Neural cell (in vitro differentiated cells): ENCODE measurements around the gene KIF3B.

Experiments
- CTCF ChIP-seq: fragments of 450-650 bp; IDR thresholded peaks from 2 replicates; pipeline ENCODE4 v1.5.1; 2014; ENCODE audit warnings: antibody characterized with exemption, mild to moderate bottlenecking, moderate library complexity; ENCODE audit not compliant: poor library complexity, severe bottlenecking
- EP300 ChIP-seq: fragments of 450-650 bp; conservative IDR thresholded peaks from 2 replicates; pipeline ENCODE4 v1.6.1; 2014; ENCODE audit warnings: antibody characterized with exemption, mild to moderate bottlenecking, moderate library complexity; ENCODE audit not compliant: poor library complexity, severe bottlenecking
- EZH2 ChIP-seq: fragments of 200-600, 300-800 bp; shearing (Covaris generic), sonication (generic); IDR thresholded peaks from 2 replicates; pipeline ENCODE4 v1.6.1; 2014; ENCODE audit warnings: antibody characterized with exemption, low read length, borderline replicate concordance, mild to moderate bottlenecking; ENCODE audit not compliant: insufficient read depth, poor library complexity, severe bottlenecking
- MXI1 ChIP-seq: fragments of 450-650 bp; conservative IDR thresholded peaks from 2 replicates; pipeline ENCODE4 v1.6.1; 2014; ENCODE audit warnings: antibody characterized with exemption, mild to moderate bottlenecking; ENCODE audit not compliant: poor library complexity, severe bottlenecking
- POLR2AphosphoS5 ChIP-seq: IDR thresholded peaks from 2 replicates; pipeline ENCODE4 v1.6.1; 2012
- SMC3 ChIP-seq: fragments of 450-650 bp; conservative IDR thresholded peaks from 2 replicates; pipeline ENCODE4 v1.6.1; 2014; ENCODE audit warnings: antibody characterized with exemption, mild to moderate bottlenecking, moderate library complexity; ENCODE audit not compliant: poor library complexity

GRCh38 chr20:32357375-32357868 lies 80.0 kb downstream of the KIF3B start:
- TF ChIP-seq CTCF (no peak), POLR2AphosphoS5 (no peak), MXI1 (no peak), SMC3 (no peak), EZH2 (no peak), EP300 (no peak)
